Kidney tubule cell (primary cell): ENCODE measurements around the gene SP4.
A peak's percentile ranks its signal among the peaks of the same experiment; 100 is the strongest.

Source experiments
- DNase-seq: peaks from one replicate; pipeline ENCODE4 v3.0.0-alpha.2; 2018; ENCODE audit warnings: low spot score

The SP4 gene

DNA sequence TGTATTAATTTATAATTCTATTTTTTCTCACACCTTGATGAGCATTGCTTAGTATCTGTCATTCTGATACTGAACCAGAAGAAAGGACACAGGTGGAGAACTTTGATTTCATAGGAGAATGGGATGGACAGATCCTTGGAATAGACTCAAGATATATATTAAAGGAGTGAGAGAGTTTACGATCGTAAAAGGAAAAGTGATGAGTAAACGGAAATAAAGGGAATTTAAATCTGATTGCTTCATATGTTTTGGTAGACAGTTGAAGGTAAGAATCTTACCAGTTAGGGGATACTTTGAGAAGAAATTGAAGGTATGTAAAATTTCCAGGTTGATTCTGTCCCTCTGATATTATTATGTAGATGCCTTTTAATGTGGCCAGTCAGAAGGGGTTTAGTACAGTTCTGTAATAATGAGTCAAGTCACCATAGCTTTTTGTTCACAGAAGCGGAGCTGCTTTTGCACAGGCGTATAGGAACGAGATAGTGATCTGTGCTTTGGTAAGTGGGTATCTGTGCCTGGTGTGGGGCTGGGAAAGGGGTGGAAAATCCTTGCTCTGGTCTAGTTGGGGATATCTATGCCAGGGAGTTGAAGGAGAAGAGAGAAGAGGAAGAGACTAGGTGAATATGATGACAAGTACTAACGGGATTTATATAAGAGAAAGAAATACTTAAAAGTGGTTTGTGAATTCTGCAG, 15.4 kb downstream of the SP4 start:
- no peak for DNase-seq

DNA sequence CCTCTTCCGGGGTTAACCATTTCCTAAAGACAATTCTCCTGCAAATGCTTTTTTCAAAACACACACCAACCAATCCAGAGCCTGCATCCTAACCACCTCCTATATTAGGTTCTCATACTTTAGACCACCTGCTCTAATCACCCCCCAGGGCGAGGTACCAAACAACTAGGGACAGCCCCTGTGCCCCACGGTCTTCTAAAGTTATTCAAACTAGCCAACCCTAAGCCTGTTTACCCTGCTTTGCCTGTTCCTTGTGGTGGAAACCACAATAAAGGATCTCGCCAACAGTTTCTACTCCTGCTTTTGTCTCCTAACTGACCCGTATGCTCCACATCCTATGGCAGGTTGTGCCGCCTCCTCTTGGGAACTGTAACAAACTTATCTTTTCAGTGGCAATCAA, 21.1 kb downstream of the SP4 start:
- DNase-seq, result no peak

GRCh38 chr7:21450076-21450475, 22.2 kb downstream of the SP4 start:
- no peak for DNase-seq

DNA sequence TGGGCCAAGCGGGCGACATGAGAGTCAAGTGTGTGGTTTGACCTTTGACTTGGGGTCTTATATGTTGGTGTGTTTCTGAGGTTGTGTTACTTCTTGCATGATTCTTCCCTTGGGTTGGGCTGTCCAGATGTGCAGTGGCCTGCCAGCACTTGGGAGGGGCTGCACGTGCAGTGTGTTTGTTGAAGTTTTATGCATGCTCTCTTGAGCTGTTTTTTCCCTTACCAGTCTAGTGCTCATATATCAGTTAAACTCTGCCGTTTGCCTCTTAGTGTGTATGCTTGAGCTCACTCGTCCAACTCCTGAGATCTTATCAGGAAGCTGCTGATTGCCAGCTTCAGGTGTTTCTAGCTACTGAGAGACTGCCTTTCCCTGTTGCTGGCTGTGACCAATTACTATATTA, 23.1 kb downstream of the SP4 start:
- DNase-seq, result no peak

GRCh38 chr7:21454182-21454581, 26.3 kb downstream of the SP4 start:
- no peak for DNase-seq

- DNase-seq, result peak; percentile 23
Observed at GRCh38 chr7:21454906-21455305, 27.0 kb downstream of the SP4 start.

- no peak for DNase-seq
Observed at GRCh38 chr7:21461282-21461681, 33.4 kb downstream of the SP4 start.

- no peak for DNase-seq
Observed at GRCh38 chr7:21462081-21462480, 34.2 kb downstream of the SP4 start.

- DNase-seq, result no peak
Observed at GRCh38 chr7:21463524-21463923, 35.6 kb downstream of the SP4 start.

- no peak for DNase-seq
Observed at GRCh38 chr7:21468969-21469368, 41.1 kb downstream of the SP4 start.

- DNase-seq, result peak; percentile 21
Observed at GRCh38 chr7:21469894-21470293, 42.0 kb downstream of the SP4 start.

DNA sequence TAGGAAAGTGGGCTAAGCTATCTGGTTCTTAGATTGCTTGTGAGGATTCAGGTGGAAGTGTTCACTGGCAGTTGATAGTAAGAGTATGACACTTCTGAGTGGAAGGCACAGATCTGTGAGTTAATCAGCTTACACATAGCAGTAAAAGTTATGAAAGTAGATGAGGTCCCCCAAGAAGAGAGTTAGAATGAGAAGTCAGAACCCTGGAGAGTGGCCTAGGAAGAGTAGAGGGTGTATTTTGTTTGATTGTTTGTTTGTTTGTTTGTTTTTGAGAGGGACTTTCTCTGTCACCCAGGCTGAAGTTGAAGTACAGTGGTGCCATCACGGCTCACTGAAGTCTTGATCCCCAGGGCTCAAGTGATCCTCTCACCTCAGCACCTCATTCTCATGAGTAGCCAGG, 44.1 kb downstream of the SP4 start:
- DNase-seq, result no peak

GRCh38 chr7:21476429-21476828, 48.5 kb downstream of the SP4 start:
- DNase-seq, result no peak

GRCh38 chr7:21480693-21481403, 53.0 kb downstream of the SP4 start:
- DNase-seq, result no peak

DNA sequence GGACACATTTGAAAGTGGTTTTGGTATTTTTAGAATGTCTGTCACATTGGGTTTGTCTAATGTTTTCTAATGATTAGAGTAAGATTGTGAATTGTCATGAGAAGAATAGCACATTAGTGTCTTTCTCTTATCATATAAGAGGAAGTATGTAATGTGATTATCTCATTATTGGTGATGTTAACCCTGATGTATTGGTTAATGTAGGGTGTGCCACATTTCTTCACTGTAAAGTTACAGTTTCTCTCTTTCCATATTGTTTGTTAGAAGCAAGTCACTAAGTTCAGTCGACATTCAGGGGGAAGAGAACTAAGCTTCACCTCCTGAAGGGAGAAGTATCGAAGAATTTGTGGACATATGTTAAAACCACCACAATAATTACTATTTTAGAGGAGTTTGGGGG, 58.6 kb downstream of the SP4 start:
- DNase-seq, result no peak

DNA sequence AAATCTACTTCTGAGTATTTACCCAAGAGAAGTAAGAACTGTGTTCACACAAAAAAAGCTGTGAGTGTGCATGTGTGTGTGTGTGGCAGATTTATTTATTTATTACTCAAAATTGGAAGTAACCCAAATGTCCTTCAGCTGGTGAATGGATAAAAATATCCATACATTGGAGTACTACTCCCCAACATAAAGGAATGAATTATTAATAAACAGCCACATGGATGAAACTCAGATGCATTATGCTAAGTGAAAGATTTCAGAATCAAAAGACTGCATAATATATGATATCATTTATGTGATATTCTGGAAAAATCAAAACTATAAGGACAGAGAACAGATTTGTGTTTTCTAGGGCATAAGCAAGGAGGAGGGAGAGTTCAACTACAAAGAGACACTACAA, 67.8 kb downstream of the SP4 start:
- DNase-seq, result no peak

DNA sequence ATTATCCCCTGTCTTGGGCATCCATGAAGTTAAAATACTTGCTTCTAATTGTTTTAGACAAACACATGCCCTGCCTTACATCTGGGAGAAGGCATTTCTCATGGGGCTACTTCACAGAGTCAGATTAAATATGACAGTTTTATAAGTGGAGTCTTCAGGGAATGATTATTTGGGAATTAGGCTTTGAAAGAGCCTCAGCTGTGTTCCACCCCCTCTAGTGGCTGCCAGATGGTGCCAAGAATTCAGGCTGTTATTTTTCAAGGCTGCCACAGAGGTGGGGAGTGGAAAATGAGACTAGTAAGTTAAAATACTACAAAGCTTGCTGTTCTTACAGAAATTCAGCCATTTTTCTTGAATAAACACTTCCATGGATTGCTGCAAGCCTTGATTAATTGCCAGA, 69.2 kb downstream of the SP4 start:
- no peak for DNase-seq

DNA sequence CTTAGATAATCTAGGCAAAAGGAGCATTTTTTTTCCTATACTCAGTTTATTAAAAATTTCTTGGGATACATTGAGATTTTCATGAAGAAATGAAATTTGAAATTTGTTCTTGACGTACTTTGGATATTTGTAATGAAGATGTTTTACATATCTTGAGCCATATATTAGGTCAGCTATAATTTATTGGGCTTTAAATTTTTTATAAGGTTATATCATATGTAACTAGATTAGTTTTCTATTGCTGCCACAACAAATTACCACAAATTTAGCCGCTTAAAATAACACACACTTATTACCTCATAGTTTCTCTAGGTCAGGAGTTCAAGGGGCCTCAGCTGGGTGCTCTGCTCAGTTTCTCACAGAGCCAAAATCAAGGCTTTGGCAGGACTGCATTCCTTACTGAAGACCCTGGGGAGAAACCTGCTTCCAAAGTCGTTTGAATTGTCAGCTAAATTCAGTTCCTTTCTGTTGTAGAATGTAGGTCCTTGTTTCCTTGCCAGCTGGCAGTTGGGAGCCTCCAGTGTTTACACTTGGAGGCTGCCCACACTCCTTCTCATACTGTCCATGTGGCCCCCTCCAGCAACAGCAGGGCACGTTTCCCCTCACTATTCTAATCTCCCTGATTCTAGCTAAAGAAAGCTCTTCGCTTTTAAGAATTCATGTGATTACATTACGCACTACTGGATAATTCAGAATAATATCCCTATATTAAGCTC, 72.4 kb downstream of the SP4 start:
- no peak for DNase-seq

GRCh38 chr7:21504021-21504420, 76.1 kb downstream of the SP4 start:
- DNase-seq, result peak; percentile 13

DNA sequence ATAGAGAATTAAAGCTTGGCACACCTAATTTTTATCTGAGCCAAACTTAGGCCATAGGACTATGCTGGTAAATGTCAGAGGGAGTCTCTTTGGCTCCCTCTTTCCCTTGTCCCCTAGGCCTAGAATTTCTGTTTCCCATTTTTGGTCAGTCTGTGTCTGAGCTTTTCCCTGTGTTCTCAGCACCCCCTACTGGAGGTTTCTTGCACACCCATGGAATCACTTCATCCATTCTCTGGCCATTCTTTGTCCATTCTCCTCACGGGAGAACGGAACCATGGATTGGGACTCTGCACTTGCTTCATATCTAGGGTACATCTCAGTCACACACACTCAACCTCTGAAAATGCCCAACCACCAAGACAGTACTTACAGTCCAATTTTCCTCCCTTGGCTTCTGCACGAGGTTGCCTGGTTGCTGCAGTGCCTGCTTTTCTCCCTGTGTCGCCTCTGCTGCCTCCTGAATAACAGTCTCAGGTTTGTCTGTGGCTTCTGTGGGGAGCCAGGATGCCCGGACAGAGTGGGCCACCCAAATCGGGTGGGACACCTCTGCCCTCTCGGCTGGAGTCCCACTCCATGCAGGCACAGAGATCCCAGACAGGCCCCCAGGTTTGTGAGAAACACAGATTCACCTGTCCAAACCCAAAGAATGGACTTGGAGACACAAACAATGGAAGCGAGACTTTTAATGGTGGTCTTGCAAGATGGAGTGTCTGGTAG, 79.9 kb downstream of the SP4 start:
- DNase-seq, result peak; percentile 32

DNA sequence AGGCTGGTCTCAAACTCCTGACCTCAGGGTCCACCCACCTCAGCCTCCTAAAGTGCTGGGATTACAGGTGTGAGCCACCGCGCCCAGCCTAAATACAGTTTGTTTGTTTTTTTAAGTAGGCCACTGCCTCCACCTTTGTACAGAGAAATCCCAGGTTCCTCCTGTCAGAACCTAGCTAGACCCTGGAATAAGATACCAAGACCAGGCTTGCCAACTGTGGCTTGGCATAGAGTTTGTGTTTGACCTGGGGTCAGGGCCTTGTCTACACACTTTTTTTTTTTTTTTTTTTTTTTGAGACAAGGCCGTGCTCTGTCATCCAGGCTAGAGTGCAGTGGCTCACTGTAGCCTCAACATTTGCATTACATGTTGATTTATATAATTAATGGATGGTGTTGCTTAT, 80.7 kb downstream of the SP4 start:
- no peak for DNase-seq

DNA sequence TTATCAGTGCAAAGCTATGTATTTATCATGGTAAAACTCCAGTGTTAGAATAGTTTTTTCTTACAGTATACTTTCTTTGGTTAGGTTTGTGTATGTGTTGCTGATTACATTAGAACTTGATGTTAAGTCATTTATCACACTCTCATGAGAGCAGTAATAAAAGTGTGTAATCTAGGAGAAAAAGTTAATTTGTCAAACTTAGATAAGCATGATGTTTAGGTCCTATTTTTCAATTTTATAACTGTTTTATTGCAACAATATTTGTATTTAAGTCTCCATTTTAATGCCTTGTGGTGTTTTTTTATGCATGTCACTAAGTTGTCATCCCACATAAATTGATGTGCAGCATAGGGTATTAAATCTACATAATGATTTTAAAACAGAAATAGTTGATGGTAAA, 86.2 kb downstream of the SP4 start:
- DNase-seq, result no peak

GRCh38 chr7:21524680-21525079, 96.8 kb downstream of the SP4 start:
- DNase-seq, result no peak
